OCI-LY7 (cell line): Measurements from ENCODE around the gene FAM24B. TPM values are rescaled to one million over a fixed set of nuclear protein-coding genes. Genes with fewer than 3 reads are reported as not detected.

ENCODE experiments used
- BruUV-seq: library from RNA; stranded (reverse); fragments of 400-500 nt; replicated peaks from 2 replicates; lab custom pipeline; 2021; lab: Mats Ljungman, UMichigan
- CTCF ChIA-PET: fragments of 300-600 bp; sonication (Branson Sonifier 250); formaldehyde crosslinking; loops from one replicate; lab custom pipeline; 2022; ENCODE audit warnings: antibody characterized with exemption; ENCODE audit not compliant: unreplicated experiment; lab: Charles Lee
- POLR2A ChIA-PET: fragments of 300-600 bp; sonication (Branson Sonifier 250); formaldehyde crosslinking; loops from one replicate; lab custom pipeline; 2022; ENCODE audit warnings: antibody characterized with exemption; lab: Charles Lee
- DNase-seq: peaks from one replicate; pipeline ENCODE4 v3.0.0-alpha.2; 2015; ENCODE audit warnings: low spot score
- H2AFZ ChIP-seq: fragments of 200-600 bp; sonication (generic), shearing (Covaris generic); 2 replicates; pipeline ENCODE4 v1.6.1; 2014; ENCODE audit warnings: mild to moderate bottlenecking, antibody characterized with exemption, low read length, moderate library complexity
- H3K27ac ChIP-seq: fragments of 200-600 bp; sonication (generic); 2 replicates; pipeline ENCODE4 v1.5.1; 2014; ENCODE audit warnings: mixed run types, low read depth, mild to moderate bottlenecking, moderate library complexity, low read length, inconsistent platforms; ENCODE audit not compliant: poor library complexity, severe bottlenecking
- H3K36me3 ChIP-seq: fragments of 200-600 bp; sonication (generic); 2 replicates; pipeline ENCODE4 v1.6.1; 2014; ENCODE audit warnings: mild to moderate bottlenecking, antibody characterized with exemption, low read length, moderate library complexity, mixed read lengths; ENCODE audit not compliant: insufficient read depth
- H3K4me1 ChIP-seq: fragments of 200-600 bp; sonication (generic); 2 replicates; pipeline ENCODE4 v1.5.1; 2014; ENCODE audit warnings: mild to moderate bottlenecking, low read length; ENCODE audit not compliant: insufficient read depth, poor library complexity, severe bottlenecking
- H3K4me2 ChIP-seq: fragments of 200-600 bp; sonication (generic); 2 replicates; pipeline ENCODE4 v1.6.1; 2014; ENCODE audit warnings: mild to moderate bottlenecking, low read length
- H3K4me3 ChIP-seq: fragments of 200-600 bp; sonication (generic); 2 replicates; pipeline ENCODE4 v1.5.1; 2014; ENCODE audit warnings: mild to moderate bottlenecking, low read depth, low read length; ENCODE audit not compliant: poor library complexity, severe bottlenecking
- H3K79me2 ChIP-seq: fragments of 200-600 bp; sonication (generic); 2 replicates; pipeline ENCODE4 v1.6.1; 2016; ENCODE audit warnings: low read depth, mild to moderate bottlenecking, low read length, moderate library complexity, mixed read lengths; ENCODE audit not compliant: insufficient read depth
- H3K9me2 ChIP-seq: fragments of 200-600 bp; sonication (generic); 2 replicates; pipeline ENCODE4 v1.6.1; 2016; ENCODE audit warnings: mild to moderate bottlenecking, low read length, mixed read lengths; ENCODE audit not compliant: insufficient read depth
- H3K9me3 ChIP-seq: fragments of 200-600 bp; sonication (generic); 2 replicates; pipeline ENCODE4 v1.6.1; 2014; ENCODE audit warnings: mild to moderate bottlenecking, mixed run types, low read length, mixed read lengths
- H4K20me1 ChIP-seq: fragments of 200-600 bp; sonication (generic); 2 replicates; pipeline ENCODE4 v1.6.1; 2014; ENCODE audit warnings: mild to moderate bottlenecking, antibody characterized with exemption, low read length, moderate library complexity, mixed read lengths; ENCODE audit not compliant: insufficient read depth
- EZH2phosphoT487 ChIP-seq: fragments of 200-600 bp; sonication (generic); IDR thresholded peaks from 2 replicates; pipeline ENCODE4 v1.6.1; 2018; ENCODE audit warnings: low read depth, borderline replicate concordance, mild to moderate bottlenecking, mixed run types, antibody characterized with exemption, low read length, moderate library complexity, mixed read lengths
- intact Hi-C: fragments of 100-400 bp; cut with micrococcal nuclease; formaldehyde crosslinking; loops from one replicate; pipeline ENCODE4 v1.10.0; 2022; ENCODE audit not compliant: unreplicated experiment
- total RNA-seq, 2 experiments: library from RNA; depleted of rRNA in 1 of 2; stranded (reverse); fragments of >200 nt in 1 of 2; shearing (Covaris generic) in 1 of 2; gene quantifications; 2 replicates each; pipeline ENCODE4 v1.2.3, GENCODE V29; 2014 to 2022
- TF ChIP-seq, protein P1 (sequence below): fragments of 200-600 bp; sonication (generic); conservative IDR thresholded peaks from 2 replicates; pipeline ENCODE4 v1.5.1; 2014; ENCODE audit warnings: mild to moderate bottlenecking, antibody characterized with exemption, low read length, moderate library complexity, mixed read lengths

FAM24B gene
- total RNA-seq, 2 experiments from 2014 or later = 10.1 to 11.1 TPM

DNA sequence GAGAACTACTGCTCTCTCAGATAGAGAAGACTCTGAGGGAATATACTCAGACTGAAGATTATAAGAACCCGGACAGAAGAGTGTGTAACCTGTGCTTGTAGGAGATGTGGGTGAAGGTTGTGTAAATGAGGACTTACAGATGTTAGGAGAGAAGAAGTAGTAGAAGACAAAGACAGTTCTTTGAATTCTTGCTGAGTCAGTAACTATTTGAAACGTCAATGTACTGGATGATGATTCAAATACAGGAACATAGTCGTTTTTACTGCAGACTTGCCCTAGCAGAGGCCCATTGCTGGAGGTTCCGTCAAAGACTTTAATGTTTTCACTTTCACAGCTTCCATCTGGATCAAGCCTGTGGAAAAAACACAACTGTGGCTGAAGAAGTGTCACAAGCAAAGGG is 40.5 kb downstream of the FAM24B start:
- Histone ChIP-seq H2AFZ (no peak overlapping the region), H3K9me2 (peaks cover 3% of the 10 kb centered on the region; the same call in 1 of the 2 replicates), H3K4me2 (no peak overlapping the region), H4K20me1 (no peaks in the 10 kb centered on the region), H3K9me3 (no peaks in the 10 kb centered on the region), H3K4me3 (no peak overlapping the region), H3K27ac (no peak overlapping the region), H3K79me2 (no peaks in the 10 kb centered on the region), H3K4me1 (no peaks in the 10 kb centered on the region), H3K36me3 (peaks cover 4% of the 10 kb centered on the region; the same call in 1 of the 2 replicates)
- intact Hi-C loops = no loop called here
- CTCF ChIA-PET = no interaction called here
- DNase-seq = no peak
- no peak for TF ChIP-seq EZH2phosphoT487
- TF ChIP-seq, protein P1, sequence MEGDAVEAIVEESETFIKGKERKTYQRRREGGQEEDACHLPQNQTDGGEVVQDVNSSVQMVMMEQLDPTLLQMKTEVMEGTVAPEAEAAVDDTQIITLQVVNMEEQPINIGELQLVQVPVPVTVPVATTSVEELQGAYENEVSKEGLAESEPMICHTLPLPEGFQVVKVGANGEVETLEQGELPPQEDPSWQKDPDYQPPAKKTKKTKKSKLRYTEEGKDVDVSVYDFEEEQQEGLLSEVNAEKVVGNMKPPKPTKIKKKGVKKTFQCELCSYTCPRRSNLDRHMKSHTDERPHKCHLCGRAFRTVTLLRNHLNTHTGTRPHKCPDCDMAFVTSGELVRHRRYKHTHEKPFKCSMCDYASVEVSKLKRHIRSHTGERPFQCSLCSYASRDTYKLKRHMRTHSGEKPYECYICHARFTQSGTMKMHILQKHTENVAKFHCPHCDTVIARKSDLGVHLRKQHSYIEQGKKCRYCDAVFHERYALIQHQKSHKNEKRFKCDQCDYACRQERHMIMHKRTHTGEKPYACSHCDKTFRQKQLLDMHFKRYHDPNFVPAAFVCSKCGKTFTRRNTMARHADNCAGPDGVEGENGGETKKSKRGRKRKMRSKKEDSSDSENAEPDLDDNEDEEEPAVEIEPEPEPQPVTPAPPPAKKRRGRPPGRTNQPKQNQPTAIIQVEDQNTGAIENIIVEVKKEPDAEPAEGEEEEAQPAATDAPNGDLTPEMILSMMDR = no peak
- no TSS peak for BruUV-seq
- POLR2A ChIA-PET = no interaction called here

DNA sequence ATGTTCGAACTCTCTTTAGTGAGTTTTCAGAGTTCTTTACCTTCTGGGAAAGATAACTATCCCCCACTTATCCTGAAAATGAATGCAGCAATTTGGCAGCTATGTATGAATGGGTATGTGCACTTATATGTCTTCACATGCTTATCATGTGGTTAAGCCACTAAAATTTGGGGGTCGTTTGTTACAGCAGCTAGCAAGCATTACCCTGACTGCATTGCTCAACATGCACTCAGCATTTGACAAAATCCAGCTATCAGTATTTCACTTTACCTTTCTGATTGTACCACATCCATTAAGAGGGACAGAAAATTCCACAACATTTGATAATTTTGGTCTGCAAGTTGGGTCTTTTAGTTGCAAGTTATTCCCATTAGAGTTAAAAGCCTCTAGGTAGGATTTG is 43.5 kb downstream of the FAM24B start:
- Histone ChIP-seq H4K20me1 (no peaks in the 10 kb centered on the region), H2AFZ (no peak overlapping the region), H3K9me2 (peaks cover 3% of the 10 kb centered on the region; the same call in 1 of the 2 replicates), H3K36me3 (peaks cover 13% of the 10 kb centered on the region; the same call in 1 of the 2 replicates), H3K4me3 (no peak overlapping the region), H3K4me1 (no peaks in the 10 kb centered on the region), H3K79me2 (no peaks in the 10 kb centered on the region), H3K27ac (no peak overlapping the region), H3K9me3 (no peaks in the 10 kb centered on the region), H3K4me2 (no peak overlapping the region)
- ChIA-PET CTCF (no interaction called here), POLR2A (no interaction called here)
- no TSS peak for BruUV-seq
- intact Hi-C loops = no loop called here
- no peak for DNase-seq
- TF ChIP-seq, protein P1 = no peak
- TF ChIP-seq EZH2phosphoT487 = no peak

DNA sequence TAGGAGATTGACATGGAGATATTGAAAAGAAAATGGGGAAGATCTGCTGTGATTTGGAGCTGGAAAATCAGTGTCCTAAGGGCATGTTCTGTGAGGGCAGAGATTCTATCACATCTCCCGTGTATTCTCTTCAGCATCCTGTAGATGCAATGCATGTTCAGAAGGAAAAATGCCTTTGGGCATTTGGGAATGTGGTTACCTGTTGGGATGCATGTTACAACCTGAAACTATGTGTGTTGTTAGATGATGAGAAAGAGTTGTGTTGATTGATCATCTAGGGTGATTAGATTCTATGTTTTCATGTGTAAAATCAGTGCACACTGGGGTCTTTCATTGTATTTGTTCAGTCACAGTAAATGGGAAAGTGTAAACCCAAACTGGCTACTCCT is 48.4 kb downstream of the FAM24B start:
- CTCF ChIA-PET = no interaction called here
- H3K4me2 ChIP-seq = no peak overlapping the region

More for the DNA sequence above, 48.4 kb downstream of the FAM24B start:
- no TSS peak for BruUV-seq
- no peak overlapping the region for H3K4me3 ChIP-seq
- TF ChIP-seq, protein P1 = no peak
- no peak for TF ChIP-seq EZH2phosphoT487
- H4K20me1 ChIP-seq = no peaks in the 10 kb centered on the region
- no peak overlapping the region for H3K27ac ChIP-seq
- no peaks in the 10 kb centered on the region for H3K79me2 ChIP-seq
- H3K9me2 ChIP-seq = peaks cover 3% of the 10 kb centered on the region; the same call in 1 of the 2 replicates
- H3K9me3 ChIP-seq = no peaks in the 10 kb centered on the region
- no peaks in the 10 kb centered on the region for H3K4me1 ChIP-seq
- POLR2A ChIA-PET = no interaction called here
- no peak overlapping the region for H2AFZ ChIP-seq
- no peak for DNase-seq
- H3K36me3 ChIP-seq = peaks cover 13% of the 10 kb centered on the region; the same call in 1 of the 2 replicates
- intact Hi-C loops = no loop called here
